ENCODE results near the gene PODXL2. TPM values are rescaled to one million over a fixed set of nuclear protein-coding genes. Genes with fewer than 3 reads are reported as not detected.

Gene PODXL2
- total and polyA plus RNA-seq, 2 donors (not counting 1 experiment from before 2014, with no cell fraction given) = 3.1 to 4.0 TPM

GRCh38 chr3:127687228-127687737 is 58.3 kb downstream of the PODXL2 start:
- H3K27ac ChIP-seq (ENCODE audit: low read length in 2 of 2) = no peak overlapping the region
- Mint-ChIP-seq H3K9me3 (ENCODE audit: insufficient read depth) (no peaks in the 10 kb centered on the region), H3K27ac (no peak overlapping the region), H3K27me3 (no peaks in the 10 kb centered on the region), H3K4me3 (no peak overlapping the region), H3K4me1 (peaks cover 23% of the 10 kb centered on the region)
- no peaks in the 10 kb centered on the region for H3K36me3 ChIP-seq (replicated peaks in 1 of 2; ENCODE audit: control extremely low read depth in 1 of 2, control insufficient read depth in 1 of 2, extremely low read depth in 1 of 2, insufficient read depth in 2 of 2, low read length in 1 of 2)
- H4K20me1 ChIP-seq (ENCODE audit: control insufficient read depth, insufficient read depth, low read length, poor library complexity, severe bottlenecking) = no peaks in the 10 kb centered on the region
- H3K4me2 ChIP-seq (replicated peaks; ENCODE audit: low read depth, low read length, poor library complexity, severe bottlenecking) = no peak overlapping the region
- peaks cover 0 to 6% (median 1%) of the 10 kb centered on the region in 4 experiments for H3K27me3 ChIP-seq (replicated peaks in 1 of 4; ENCODE audit: control extremely low read depth in 1 of 4, control insufficient read depth in 3 of 4, insufficient read depth in 4 of 4, low read length in 3 of 4)
- peaks cover 6 to 13% of the 10 kb centered on the region in 2 donors for H3K4me1 ChIP-seq (ENCODE audit: control insufficient read depth in 2 of 2, insufficient read depth in 2 of 2, low read length in 2 of 2)
- no peak for ATAC-seq (ENCODE audit: low read depth)
- peaks cover 0 to 6% (median 2%) of the 10 kb centered on the region in 3 donors for H3K9me3 ChIP-seq (ENCODE audit: control extremely low read depth in 1 of 3, control insufficient read depth in 2 of 3, insufficient read depth in 1 of 3, low read length in 2 of 3)
- intact Hi-C loops (cut with micrococcal nuclease) = no loop called here
- TF ChIP-seq EZH2 (IDR thresholded peaks at IDR 0.05; ENCODE audit: borderline replicate concordance, insufficient read depth, low read depth, low read length, poor library complexity, severe bottlenecking) (no peak), CTCF (IDR thresholded peaks at IDR 0.05) (peak; percentile 16)
- ChIA-PET POLR2A (no interaction called here), CTCF (no interaction called here)
- 98% methylated on average over 2 of the region's 2 CpGs for WGBS (ENCODE audit: insufficient coverage)
- H3K79me2 ChIP-seq (ENCODE audit: control insufficient read depth, insufficient read depth, low read length) = no peaks in the 10 kb centered on the region
- DNase-seq = no peak
- H3K4me3 ChIP-seq (ENCODE audit: control extremely low read depth in 1 of 5, extremely low read depth in 1 of 5, insufficient read depth in 1 of 5, low read depth in 2 of 5, low read length in 4 of 5) = no peak overlapping the region
- no peak overlapping the region for H3K9ac ChIP-seq (ENCODE audit: low read length)
- no peak overlapping the region for H2AFZ ChIP-seq (ENCODE audit: insufficient read depth, low read depth, low read length, poor library complexity, severe bottlenecking)

GRCh38 chr3:127688022-127688415 is 59.0 kb downstream of the PODXL2 start:
- Histone ChIP-seq H3K79me2 (ENCODE audit: control insufficient read depth, insufficient read depth, low read length) (no peaks in the 10 kb centered on the region), H3K4me1 (ENCODE audit: control insufficient read depth in 2 of 2, insufficient read depth in 2 of 2, low read length in 2 of 2) (peaks cover 6 to 13% of the 10 kb centered on the region in 2 donors), H3K27ac (ENCODE audit: low read length in 2 of 2) (no peak overlapping the region), H3K36me3 (replicated peaks in 1 of 2; ENCODE audit: control extremely low read depth in 1 of 2, control insufficient read depth in 1 of 2, extremely low read depth in 1 of 2, insufficient read depth in 2 of 2, low read length in 1 of 2) (no peaks in the 10 kb centered on the region), H3K9me3 (ENCODE audit: control extremely low read depth in 1 of 3, control insufficient read depth in 2 of 3, insufficient read depth in 1 of 3, low read length in 2 of 3) (no peaks in the 10 kb centered on the region), H2AFZ (ENCODE audit: insufficient read depth, low read depth, low read length, poor library complexity, severe bottlenecking) (no peak overlapping the region), H3K4me2 (replicated peaks; ENCODE audit: low read depth, low read length, poor library complexity, severe bottlenecking) (no peak overlapping the region), H3K4me3 (ENCODE audit: control extremely low read depth in 1 of 5, extremely low read depth in 1 of 5, insufficient read depth in 1 of 5, low read depth in 2 of 5, low read length in 4 of 5) (no peak overlapping the region), H3K9ac (ENCODE audit: low read length) (no peak overlapping the region), H4K20me1 (ENCODE audit: control insufficient read depth, insufficient read depth, low read length, poor library complexity, severe bottlenecking) (no peaks in the 10 kb centered on the region), H3K27me3 (replicated peaks in 1 of 4; ENCODE audit: control extremely low read depth in 1 of 4, control insufficient read depth in 3 of 4, insufficient read depth in 4 of 4, low read length in 3 of 4) (peaks cover 0 to 6% (median 1%) of the 10 kb centered on the region in 4 experiments)
- CTCF ChIA-PET = no interaction called here
- POLR2A ChIA-PET = no interaction called here
- Mint-ChIP-seq H3K4me3 (no peak overlapping the region), H3K4me1 (peaks cover 24% of the 10 kb centered on the region), H3K9me3 (ENCODE audit: insufficient read depth) (no peaks in the 10 kb centered on the region), H3K27me3 (no peaks in the 10 kb centered on the region), H3K27ac (no peak overlapping the region)
- no peak for TF ChIP-seq CTCF (IDR thresholded peaks at IDR 0.05)
- TF ChIP-seq EZH2 (IDR thresholded peaks at IDR 0.05; ENCODE audit: borderline replicate concordance, insufficient read depth, low read depth, low read length, poor library complexity, severe bottlenecking) = no peak
- ATAC-seq (ENCODE audit: low read depth) (no peak), DNase-seq (no peak)
- WGBS (ENCODE audit: insufficient coverage) = 92% methylated on average over 2 of the region's 2 CpGs
- intact Hi-C loops (cut with micrococcal nuclease) = no loop called here

All from B cell (primary cell).